ENCODE data around the gene ERI3. TPM values are rescaled to one million over a fixed set of nuclear protein-coding genes. Genes with fewer than 3 reads are reported as not detected.

The ERI3 gene
- total and polyA plus RNA-seq, 2 experiments from 2014 or later: 59.4 to 93.2 TPM

DNA sequence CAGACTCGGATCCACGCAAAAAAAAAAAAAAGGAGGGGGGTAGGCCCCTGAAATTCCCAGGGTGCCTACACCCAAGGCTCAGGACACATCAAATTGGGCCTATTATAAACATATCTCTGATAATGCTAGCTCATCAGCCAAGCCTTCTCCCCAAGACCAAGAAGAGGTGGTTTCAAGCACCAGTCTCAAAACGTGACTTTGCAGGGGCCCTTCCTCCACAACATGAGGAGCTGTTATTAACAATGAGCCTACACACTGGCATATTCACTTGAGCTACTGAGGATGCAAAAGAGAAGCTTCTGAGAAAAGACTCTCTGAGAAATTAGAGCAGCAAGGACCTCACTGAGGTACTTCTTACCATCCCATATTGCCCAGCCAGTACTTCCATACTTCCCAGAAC is 32.7 kb downstream of the ERI3 start:
- Histone ChIP-seq H3K36me3 (replicated peaks; ENCODE audit: insufficient read depth, low read depth) (no peaks in the 10 kb centered on the region), H3K27me3 (no peaks in the 10 kb centered on the region), H3K9me2 (replicated peaks; ENCODE audit: insufficient read depth) (no peaks in the 10 kb centered on the region), H3K4me3 (no peak overlapping the region), H3K4me1 (ENCODE audit: insufficient read depth) (peaks cover 7% of the 10 kb centered on the region), H3K9me3 (ENCODE audit: low read depth) (no peaks in the 10 kb centered on the region), H3K79me2 (peaks cover 16% of the 10 kb centered on the region), H4K20me1 (ENCODE audit: insufficient read depth, poor library complexity, severe bottlenecking) (no peaks in the 10 kb centered on the region), H3K4me2 (no peak overlapping the region), H3K27ac (no peak overlapping the region), H2AFZ (no peak overlapping the region)
- TF ChIP-seq, protein P1, sequence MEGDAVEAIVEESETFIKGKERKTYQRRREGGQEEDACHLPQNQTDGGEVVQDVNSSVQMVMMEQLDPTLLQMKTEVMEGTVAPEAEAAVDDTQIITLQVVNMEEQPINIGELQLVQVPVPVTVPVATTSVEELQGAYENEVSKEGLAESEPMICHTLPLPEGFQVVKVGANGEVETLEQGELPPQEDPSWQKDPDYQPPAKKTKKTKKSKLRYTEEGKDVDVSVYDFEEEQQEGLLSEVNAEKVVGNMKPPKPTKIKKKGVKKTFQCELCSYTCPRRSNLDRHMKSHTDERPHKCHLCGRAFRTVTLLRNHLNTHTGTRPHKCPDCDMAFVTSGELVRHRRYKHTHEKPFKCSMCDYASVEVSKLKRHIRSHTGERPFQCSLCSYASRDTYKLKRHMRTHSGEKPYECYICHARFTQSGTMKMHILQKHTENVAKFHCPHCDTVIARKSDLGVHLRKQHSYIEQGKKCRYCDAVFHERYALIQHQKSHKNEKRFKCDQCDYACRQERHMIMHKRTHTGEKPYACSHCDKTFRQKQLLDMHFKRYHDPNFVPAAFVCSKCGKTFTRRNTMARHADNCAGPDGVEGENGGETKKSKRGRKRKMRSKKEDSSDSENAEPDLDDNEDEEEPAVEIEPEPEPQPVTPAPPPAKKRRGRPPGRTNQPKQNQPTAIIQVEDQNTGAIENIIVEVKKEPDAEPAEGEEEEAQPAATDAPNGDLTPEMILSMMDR (IDR thresholded peaks at IDR 0.05; ENCODE audit: poor library complexity): no peak
- no peak for TF ChIP-seq EZH2phosphoT487 (IDR thresholded peaks at IDR 0.05; ENCODE audit: low read depth, severe bottlenecking, unreplicated experiment)
- no peak for TF ChIP-seq EZH2 (IDR thresholded peaks at IDR 0.05; ENCODE audit: borderline replicate concordance)
- DNase-seq (ENCODE audit: low spot score): no peak
- WGBS (ENCODE audit: low lambda C conversion rate, missing lambda C conversion rate): 90% methylated on average over 3 of the region's 3 CpGs

DNA sequence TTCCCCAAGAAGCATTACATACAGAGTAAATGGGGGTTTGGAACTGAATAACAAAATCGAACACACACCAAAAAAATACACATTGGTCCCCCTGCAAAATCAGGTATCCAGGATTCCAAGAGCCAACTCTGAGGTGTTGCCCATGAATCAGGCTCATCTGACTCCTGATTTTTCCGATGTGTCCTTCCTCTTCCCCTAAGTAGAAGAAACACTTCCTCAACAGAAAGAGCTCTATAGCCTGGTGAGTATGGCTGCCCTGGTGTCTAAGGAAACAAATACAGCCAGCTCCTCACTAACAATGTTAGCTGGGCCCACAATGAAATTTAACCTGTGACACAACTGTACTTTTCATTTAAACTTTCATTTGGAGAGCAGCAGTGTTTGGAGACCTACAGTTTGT is 33.6 kb downstream of the ERI3 start:
- no peaks in the 10 kb centered on the region for H4K20me1 ChIP-seq (ENCODE audit: insufficient read depth, poor library complexity, severe bottlenecking)
- H3K27ac ChIP-seq: no peak overlapping the region
- 100% methylated on average over 2 of the region's 2 CpGs for WGBS (ENCODE audit: low lambda C conversion rate, missing lambda C conversion rate)
- H3K79me2 ChIP-seq: peaks cover 14% of the 10 kb centered on the region
- H3K4me2 ChIP-seq: no peak overlapping the region
- H3K9me3 ChIP-seq (ENCODE audit: low read depth): no peaks in the 10 kb centered on the region
- no peak overlapping the region for H2AFZ ChIP-seq
- TF ChIP-seq, protein P1 (IDR thresholded peaks at IDR 0.05; ENCODE audit: poor library complexity): no peak
- no peak for TF ChIP-seq EZH2 (IDR thresholded peaks at IDR 0.05; ENCODE audit: borderline replicate concordance)
- no peak for TF ChIP-seq EZH2phosphoT487 (IDR thresholded peaks at IDR 0.05; ENCODE audit: low read depth, severe bottlenecking, unreplicated experiment)
- no peaks in the 10 kb centered on the region for H3K27me3 ChIP-seq
- DNase-seq (ENCODE audit: low spot score): no peak
- no peaks in the 10 kb centered on the region for H3K36me3 ChIP-seq (replicated peaks; ENCODE audit: insufficient read depth, low read depth)
- no peaks in the 10 kb centered on the region for H3K4me1 ChIP-seq (ENCODE audit: insufficient read depth)
- no peaks in the 10 kb centered on the region for H3K9me2 ChIP-seq (replicated peaks; ENCODE audit: insufficient read depth)
- H3K4me3 ChIP-seq: no peak overlapping the region

DNA sequence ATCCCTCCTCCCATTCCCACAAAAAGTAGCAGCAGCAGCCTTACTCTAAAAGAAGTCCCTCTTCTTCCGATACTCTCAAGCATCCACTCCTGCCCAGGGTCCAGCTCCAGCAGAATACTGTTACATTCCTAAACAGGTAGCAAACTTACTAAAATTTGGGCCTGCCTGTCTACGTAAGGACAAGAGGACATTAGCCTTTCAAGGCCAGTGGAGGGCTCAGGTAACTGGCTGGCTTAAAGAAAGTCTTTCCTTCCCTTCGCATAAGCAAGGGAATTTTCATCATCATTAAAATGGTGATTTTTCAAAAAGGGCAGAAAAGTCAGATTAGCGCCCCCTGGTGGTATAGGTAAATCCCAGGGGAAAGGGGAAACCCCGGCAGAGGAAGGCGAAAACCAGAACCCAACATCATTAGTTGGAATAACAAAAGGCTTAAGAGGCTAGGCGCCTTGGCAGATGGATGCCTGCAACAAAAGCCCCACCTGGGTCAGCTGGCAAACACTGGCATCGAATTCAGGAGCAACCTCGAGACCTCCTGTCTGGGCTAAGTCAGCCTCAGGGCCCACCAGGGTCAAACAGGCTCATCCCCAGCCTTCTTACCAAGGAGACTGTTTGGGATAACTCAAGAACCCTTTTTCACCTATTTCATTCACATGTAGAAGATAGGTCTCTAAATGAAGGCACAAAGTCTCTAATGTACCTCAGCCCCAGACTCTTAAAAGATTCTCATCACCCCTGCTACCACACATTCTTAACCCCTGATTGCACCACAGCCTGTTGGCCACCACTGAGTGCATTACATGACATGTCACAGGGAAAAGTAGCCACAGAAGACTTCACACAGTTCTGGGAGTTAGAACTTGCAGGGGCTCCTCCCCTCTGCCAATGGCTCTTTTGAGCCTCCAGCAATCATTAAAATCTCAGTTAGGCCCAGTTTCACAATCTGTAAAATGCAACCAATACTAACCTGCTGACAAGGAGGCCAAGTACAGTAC is 36.7 kb downstream of the ERI3 start:
- Histone ChIP-seq H3K4me1 (ENCODE audit: insufficient read depth) (peaks cover 3% of the 10 kb centered on the region), H3K9me3 (ENCODE audit: low read depth) (no peaks in the 10 kb centered on the region), H3K9me2 (replicated peaks; ENCODE audit: insufficient read depth) (no peaks in the 10 kb centered on the region), H3K27ac (no peak overlapping the region), H3K4me3 (no peak overlapping the region), H3K79me2 (peaks cover 7% of the 10 kb centered on the region), H3K36me3 (replicated peaks; ENCODE audit: insufficient read depth, low read depth) (no peaks in the 10 kb centered on the region), H3K27me3 (no peaks in the 10 kb centered on the region), H3K4me2 (no peak overlapping the region), H2AFZ (no peak overlapping the region), H4K20me1 (ENCODE audit: insufficient read depth, poor library complexity, severe bottlenecking) (no peaks in the 10 kb centered on the region)
- WGBS (ENCODE audit: low lambda C conversion rate, missing lambda C conversion rate): 58% methylated on average over 9 of the region's 9 CpGs
- TF ChIP-seq EZH2phosphoT487 (IDR thresholded peaks at IDR 0.05; ENCODE audit: low read depth, severe bottlenecking, unreplicated experiment): no peak
- TF ChIP-seq, protein P1 (IDR thresholded peaks at IDR 0.05; ENCODE audit: poor library complexity): peak; percentile 77
- DNase-seq (ENCODE audit: low spot score): peak; percentile 72
